Inflammatory macrophage (primary cell): Measurements from ENCODE around the gene AQP12B.
"Not testable (repeated sequence)": the region's sequence is repeated elsewhere in the genome, so short reads cannot be mapped to it uniquely, and the experiment has no call there.

Source experiments
- DNase-seq, 2 donors: peaks; one replicate each; pipeline ENCODE4 v3.0.0-alpha.2; 2020 to 2022
- total RNA-seq, 18 experiments: gene quantifications; one replicate each; lab custom pipeline; 2026; ENCODE audit warnings: mixed read lengths in 6 of 18, inconsistent platforms in 2 of 18; lab: John Stamatoyannopoulos, UW

AQP12B gene, protein sequence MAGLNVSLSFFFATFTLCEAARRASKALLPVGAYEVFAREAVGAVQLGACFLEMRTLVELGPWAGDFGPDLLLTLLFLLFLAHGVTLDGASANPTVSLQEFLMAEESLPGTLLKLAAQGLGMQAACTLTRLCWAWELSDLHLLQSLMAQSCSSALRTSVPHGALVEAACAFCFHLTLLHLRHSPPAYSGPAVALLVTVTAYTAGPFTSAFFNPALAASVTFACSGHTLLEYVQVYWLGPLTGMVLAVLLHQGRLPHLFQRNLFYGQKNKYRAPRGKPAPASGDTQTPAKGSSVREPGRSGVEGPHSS
- 0 reads per million in 18 experiments for total RNA-seq

DNA sequence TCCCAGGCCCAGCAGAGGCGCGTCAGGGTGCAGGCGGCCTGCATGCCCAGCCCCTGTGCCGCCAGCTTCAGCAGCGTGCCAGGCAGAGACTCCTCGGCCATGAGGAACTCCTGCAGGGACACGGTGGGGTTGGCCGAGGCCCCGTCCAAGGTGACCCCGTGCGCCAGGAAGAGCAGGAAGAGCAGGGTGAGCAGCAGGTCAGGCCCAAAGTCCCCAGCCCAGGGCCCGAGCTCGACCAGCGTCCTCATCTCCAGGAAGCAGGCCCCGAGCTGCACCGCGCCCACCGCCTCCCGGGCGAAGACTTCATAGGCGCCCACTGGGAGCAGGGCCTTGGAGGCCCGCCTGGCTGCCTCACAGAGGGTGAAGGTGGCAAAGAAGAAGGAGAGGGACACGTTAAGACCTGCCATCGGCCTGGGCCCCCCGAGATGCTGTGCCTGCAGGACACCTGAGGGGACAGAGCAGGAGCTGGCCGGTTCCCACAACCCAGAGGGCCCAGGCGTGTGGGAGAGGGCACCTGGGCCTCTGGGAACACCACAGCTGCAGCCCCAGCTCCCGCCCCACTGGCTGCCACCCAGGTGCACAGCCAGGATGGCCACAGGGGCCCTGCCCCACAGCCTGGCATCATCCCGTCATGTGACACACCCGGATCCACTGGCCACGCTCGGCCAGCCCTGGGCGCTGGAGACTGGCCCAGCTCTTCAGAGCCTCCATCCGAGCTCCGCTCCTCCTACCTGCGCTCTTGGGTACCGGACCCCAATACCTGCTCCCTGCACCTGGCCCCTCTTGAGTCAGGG, at the start of gene AQP12B:
AQP12B (minus strand) TSS at position 455 of the 794 bp plus-strand sequence; CDS start at position 407, 48 bp downstream.
- not testable (repeated sequence) for DNase-seq

DNA sequence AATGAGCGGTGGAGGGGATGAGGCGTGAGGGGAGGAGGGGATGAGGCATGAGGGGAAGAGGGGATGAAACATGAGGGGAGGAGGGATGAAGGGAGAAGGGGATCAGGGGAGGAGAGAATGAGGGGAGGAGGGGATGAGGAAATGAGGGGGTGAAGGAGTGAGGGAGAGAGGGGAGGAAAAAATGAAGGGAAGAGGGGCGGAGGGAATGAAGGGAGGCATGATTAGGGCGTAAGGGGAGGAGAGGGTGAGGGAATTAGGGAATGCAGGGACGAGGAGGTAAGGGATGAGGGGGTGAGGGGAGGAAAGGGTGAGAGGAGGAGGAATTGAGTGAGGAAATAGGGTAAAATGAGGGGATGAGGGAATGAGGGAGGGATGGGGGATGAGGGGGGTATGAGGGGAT, 49.5 kb upstream of the AQP12B start:
- no peak for DNase-seq

DNA sequence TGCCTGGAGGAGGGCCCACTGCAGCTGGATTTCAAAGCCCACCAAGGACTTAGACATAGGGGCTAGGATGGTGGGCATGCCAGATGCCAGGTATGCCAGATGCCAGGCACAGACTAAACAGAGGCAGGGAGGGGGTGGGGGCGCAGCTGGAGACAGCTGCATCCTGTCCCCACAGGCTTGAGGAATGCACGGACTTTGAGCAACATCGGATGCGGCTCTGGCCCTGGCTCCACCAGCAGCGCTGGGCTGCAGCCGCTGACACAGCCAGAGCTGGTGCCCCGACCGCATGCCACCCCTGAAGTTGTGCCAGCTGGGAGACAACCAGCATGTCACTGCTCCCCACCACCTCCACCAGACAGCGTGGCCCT, 48.5 kb upstream of the AQP12B start:
- DNase-seq: no peak

DNA sequence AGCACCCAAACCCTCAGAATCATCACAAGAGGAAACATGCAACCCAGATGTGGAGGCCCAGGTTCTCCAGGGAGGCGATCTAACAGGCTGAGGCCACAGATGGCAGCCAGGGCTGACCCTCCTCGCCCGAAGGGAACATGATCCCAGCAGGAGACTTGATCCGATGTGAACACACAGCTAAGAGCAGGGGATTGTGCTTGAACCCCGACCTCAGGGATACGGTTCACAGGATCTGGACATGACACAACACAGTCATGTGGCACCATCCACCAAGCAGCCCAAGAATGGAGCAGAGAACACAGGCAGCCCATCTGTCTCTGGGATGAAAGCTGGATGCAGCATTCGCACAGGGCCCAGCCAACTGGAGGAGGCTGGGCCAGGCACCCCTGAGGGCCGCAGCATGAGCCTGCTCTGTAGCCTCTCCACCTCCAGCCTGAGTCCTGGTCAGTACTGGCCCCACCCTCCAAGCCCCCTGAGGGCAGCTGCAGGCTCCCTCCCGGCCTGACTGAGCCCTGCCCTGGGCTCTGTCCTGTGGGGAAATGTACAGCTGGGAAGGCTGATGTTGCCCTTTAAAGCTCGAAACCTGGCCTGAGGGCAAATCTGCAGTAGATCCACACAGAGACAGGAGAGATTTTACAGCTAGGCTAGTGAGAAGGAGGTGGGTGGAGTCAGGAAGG, 48.0 kb upstream of the AQP12B start:
- no peak for DNase-seq

DNA sequence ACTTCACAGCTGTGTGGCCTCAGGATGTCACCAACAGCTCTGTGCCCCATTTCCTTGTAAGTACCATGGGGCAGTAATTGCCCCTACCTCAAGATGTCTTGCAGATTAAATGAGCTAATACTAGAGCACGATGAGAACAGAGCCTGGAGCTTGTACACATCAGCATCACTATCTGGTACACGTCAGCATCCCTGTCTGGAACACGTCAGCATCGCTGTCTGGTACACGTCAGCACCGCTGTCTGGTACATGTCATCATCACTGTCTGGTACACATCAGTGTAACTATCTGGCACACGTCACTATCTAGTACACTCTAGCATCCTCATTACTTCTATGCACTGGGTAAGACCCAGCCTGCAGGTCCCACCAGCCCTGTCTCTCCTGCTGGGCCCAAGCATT, 46.1 kb upstream of the AQP12B start:
- DNase-seq: no peak

DNA sequence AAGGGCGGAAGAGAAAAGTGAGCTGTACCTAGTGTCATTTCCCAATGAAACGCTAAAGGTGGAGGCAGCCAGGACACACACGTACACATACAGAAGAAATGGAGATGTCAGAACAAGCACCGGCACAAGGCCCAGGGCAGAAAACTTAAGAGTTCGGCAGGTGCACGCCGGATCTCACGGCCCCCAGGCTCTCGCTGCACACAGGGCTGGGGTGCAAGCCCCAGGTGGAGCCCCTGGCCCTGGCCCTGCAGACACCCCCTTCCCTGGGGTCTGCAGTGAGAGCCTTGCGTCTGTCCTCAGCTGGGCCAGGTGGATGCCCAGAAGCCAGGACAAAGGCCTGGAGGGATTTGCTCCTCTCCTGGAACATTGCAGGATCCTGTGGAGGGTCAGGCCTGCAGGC, 45.7 kb upstream of the AQP12B start:
- DNase-seq: no peak

DNA sequence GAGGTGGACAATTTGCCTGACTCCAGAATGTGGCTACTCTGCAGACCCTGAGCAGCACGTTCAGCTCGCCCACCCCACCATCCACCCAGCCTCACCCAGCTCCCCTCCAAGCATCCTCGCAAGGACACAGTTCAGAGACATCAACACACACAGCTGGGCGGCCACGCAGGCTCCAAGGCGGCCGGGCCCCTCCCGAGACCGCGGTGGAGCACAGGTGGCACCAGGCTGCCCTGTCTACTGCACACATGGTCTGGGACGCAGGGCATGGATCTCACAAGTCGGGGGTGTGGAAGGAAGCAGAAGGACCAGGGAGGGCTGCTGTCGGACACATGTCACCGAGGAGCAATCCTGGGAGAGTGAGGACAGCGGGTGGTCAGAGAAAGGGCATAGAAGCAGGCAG, 45.2 kb upstream of the AQP12B start:
- DNase-seq: no peak

DNA sequence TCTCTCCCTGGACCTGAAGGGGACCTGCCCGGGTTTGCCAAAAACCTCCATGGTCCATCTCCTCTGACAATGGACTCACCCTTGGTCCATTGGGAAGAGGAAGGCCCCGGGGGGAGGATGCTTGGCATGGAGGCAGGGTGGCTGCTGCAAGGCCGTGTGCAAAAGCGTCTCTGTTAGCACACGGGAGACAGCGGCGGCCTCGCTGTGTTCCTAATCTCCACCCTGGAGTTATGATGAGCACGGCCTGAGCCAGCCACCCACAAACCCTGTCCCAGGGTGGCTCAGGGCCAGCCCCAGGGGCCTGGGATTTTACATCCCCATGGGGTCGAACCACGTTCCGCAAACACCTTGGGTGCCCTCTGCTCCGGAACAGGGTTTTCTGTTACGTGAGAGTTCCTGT, 44.8 kb upstream of the AQP12B start:
- DNase-seq: no peak

DNA sequence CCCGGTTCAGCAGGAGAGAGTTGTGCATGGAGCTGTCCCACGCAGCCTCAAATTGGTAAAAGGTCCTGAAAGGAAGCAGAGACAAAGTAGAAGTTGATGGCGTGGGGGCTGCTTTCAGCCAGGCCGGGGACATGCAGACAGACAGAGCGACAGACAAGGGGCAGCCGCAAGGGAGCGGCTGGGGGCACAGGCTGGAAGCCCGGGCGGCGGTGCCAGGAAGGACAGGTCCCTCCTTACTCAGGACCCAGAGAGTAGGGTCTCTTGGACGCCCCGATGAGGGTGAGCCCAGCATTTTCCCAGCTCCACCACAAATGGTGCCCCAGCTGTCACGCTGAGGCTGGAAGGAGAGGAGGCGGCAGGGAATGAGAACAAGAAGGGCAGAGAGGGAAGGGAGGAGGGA, 44.2 kb upstream of the AQP12B start:
- no peak for DNase-seq

DNA sequence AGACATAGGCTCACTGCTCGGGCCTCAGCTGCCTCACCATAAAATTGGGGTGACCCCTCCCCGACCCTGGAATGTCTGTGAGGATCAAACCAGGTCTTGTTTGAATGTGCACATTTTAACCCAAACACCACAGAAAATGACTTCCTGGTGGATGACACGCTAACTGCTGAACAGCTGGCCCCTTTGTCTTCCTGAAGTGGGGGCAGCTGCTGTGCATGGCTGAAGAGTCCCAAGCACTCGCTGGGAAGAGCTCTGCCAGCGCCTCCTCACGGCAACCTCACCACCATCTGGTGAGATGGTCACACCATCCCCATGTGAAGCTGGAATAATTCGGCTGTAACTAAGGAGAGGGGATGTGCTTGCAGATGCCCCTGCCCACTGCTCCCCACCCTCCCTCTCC, 43.0 kb upstream of the AQP12B start:
- no peak for DNase-seq

DNA sequence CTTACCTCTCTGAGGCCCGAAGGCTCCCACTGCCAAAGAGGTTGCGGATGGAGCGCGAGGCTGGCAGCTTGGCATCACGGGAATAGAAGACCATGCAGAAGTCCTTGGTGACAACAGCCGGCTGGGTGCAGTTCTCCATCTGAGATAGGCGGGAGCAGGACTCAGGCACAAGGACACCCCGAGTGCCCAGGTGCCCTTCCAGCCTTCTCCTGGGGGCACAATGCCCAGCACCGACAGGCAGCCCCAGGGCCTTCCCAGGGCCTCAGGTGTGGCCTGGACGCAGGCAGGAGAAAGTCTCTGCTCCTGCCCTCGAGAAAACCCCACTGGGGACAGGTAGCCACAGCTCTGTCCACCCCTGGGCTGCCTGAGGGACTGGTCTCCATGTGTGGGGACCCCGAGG, 42.6 kb upstream of the AQP12B start:
- no peak for DNase-seq

DNA sequence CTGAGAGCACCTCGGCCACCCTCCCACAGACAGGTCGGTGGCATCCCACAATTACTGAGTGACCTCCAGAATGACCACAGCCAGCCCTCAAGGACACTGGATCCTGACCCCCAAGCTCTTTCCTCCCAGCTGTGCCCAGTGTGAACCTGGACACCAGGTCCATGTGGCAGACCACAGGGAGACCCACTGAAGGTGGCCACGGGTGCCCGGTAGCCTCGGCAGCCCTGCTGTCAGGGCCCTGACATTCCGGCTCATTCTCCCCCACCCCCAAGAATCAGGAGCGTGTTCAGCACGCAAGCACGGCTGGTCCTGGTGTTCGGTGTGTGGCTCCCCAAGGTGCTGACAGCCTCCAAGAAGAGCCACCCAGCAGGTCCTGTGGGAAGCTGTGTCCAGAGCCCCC, 41.7 kb upstream of the AQP12B start:
- no peak for DNase-seq

DNA sequence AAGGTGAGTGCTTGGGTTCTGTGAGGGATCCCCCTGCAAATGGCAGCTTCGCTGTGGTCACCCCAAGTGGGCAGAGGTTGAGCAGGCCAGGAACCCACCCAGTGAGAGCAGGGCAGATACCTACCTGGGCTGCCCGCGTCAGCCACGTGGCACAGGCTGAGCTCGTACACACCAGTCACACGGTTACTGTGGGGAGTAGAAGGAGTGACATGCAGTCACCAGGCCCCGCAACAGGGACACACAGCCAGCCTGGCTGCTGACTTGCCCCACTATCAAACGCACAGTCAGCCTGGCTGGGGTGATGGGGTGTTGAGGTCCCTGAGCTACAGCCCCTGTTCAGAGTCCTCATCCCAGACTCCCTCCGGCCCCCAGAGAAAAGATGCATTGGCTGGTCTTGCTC, 41.2 kb upstream of the AQP12B start:
- no peak for DNase-seq

DNA sequence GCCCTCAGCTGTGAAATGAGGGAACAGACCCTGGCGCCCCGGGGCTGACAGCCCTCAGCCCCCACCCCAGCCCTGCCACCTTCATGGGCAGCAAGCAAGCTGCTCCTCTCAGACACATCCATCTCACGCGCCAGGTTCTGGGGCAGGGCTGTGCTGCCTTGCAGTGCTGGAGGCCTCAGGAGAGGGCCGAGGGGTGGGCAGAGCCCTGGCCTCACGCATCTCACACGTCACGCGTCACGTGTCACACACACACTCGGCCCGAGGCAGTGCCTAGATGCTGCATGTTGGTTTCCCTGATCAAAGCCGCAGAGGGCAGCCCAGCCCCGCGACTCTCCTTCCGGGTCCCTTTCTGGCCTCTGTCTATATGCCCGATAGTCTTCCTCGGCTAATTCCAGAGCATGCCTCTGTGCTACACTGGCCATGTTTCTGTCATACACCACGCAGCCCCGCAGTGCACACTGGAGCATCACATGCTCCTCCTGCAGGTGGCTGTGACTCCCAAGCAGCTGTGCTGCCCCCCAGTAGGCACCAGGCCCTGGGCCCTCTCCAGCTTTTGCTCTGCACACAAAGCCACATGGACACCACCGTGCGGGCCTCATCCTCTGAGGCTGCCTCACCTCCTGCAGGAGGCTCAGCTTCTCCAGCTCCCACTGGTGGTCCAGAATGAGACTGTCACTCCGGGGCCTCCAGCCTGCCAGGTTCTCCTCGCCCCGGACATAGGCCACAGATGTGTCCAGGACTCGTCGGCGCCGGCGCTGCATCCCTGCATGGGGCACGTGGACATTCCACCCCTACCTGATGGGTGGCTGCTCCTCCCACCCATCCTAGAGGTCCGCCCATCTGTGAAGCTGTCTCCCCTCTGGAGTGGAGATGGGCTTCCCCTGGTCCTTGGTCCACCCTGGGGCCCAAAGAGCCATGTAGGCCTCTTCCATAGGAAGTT, 40.4 kb upstream of the AQP12B start:
- no peak for DNase-seq

DNA sequence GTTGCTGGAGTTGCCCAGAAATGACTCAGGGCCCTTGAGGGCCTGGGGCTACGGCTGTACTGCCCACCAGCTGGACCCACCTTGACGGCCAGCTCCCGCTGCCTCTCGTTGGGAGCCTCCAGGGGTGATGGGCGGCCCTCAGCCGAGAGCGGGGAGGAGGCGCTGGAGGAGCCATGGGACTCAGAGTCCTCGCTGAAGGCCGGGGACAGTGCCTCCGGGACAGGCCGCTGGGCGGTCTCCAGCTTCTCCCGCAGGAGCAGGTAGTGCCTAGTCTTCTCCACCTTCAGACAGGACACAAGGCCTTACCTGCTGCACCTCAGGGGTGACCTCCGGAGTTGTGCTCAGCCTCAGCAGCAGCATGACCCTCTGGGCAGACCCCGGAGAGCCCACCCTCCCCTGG, 39.7 kb upstream of the AQP12B start:
- no peak for DNase-seq

DNA sequence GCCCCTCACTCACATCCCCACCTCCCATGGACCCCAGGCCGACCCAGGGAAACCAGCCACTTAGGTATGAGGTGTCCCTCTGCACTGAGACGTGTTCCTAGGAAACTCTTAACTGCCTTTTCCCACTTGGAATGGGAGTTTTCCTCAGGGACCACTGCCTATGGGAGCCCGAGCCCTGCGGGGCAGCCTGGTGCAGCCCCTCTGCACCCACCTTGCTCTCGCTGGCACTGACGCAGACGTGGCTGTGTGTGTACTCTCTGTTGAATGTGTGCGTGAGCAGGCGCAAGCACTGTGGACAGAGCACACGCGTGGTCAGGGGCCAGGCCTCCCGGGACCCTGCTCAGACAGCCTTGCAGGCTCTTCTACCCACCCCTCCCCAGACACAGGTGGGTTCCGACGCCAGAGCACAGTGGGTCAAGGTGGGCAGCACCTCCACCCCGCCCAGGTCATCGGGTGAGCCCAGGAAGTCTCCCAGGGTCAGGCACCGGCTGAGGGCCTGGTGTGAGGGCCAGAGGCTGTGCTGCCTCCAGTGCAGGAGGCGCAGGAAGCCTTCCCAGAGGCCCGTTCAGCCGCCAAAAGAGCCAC, 39.0 kb upstream of the AQP12B start:
- no peak for DNase-seq

DNA sequence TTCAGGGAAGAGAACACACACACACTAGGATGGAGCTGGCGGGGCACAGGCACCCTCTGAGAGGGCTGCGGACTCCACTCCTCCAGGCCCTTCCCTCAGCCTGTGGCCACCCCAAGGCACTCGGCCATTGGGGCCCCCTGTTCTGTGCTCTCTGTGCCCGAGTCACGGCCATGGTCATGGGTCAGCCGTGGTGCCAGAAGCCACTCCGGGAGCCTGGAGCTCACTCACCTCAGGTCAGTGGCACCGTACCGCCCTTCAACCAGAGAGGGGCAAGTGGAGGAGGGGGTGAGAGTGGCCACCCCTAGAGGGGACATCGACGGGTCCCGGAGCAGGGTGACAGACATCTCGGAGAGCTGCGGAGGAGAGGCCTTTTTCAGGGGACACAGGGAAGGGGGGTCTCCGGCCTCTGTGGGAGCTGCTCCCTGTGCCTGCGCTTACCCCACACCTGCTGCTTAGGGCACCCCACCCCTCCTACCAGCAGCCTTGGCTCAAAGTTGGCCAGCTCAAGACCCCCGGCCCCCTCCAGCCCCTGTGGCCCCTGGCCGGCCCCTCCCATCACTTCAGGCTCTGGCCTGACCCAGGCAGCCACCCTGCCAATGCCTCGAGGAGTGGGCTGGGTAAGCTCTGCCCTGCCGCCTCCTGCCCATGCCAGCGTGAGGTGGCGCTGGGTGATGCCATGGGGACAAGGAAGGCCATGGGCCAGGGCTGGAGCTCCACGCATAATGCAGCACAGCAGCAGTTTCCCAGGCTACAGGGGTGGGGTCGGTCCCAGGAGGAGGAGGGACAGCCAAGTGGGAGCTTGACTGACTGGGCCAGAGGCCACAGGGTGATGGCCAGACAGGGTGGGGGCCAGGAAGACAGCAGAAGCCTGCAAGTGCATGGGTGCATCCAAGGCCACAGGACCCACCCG, 38.3 kb upstream of the AQP12B start:
- no peak for DNase-seq

DNA sequence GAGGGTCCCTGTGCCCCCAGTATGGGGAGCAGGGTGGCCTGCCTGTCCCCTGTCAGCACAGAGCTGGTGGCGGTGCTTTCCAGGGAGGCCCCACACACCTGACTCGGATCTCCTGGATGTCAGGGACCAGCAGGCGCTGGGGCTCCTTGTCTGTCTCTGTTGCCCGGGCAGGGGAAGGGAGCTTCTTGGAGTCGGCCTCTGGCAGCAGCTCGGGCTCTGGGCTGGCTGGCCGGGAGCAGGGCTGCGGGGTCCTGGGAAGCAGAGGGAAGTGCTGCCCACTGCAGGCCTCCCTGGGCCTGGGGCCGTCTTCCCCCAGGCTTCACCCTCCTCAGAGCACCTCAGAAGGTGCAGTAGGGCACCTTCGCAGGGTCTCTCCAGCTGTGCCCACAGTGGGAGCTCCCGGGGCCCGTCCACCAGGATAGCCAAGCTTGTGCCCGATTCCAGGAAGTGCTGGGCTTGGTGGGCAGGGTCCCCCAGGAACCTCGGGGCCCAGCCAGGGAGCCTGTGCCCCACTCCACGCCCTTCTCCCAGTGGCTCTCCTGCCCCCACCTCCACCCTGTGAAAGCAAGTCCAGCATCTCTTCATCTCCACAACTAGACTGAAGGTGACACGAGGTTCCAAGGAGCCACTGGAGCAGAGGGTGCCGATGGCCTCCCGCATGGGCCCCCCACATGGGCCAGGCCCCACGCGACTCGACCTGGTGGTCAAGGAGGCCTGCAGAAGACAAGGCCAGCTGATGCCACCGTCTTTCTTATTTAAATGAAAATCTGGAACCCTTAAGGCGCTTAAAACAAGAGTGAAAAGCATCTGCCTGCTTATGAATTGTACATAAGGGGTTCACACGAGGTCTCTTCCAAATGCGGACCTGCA, 37.2 kb upstream of the AQP12B start:
- no peak for DNase-seq

DNA sequence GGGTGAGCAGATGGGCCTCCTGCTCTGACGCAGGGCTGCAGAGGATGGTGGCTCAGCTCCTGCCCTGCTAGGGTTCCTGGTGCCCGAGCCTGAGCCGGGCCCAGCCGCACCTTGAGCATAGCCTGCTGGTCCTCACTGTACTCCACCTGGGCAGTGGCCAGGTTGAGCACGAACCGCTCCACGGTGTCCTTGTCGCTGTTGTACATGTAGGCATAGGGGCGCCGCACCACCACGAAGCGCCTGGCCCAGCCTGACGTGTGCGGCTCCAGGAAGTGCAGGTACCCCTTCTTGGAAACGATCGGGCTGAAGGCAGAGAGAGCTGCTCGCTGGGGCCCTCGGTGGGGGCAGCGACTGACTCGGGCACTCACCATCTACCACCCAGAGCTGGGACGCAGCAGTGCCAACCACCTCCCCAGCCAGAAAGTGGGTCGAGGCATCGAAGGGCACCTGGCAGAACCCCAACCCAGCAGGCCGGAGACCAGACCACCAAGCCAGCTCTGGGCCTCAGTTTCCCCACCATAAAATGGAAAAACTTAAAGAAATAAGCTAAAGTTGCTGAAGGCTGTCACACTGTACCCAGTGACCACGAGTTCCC, 36.3 kb upstream of the AQP12B start:
- no peak for DNase-seq
